Measurements from ENCODE around the gene KCNH1. TPM values are rescaled to one million over a fixed set of nuclear protein-coding genes. Genes with fewer than 3 reads are reported as not detected.

KCNH1 gene
- total and polyA plus RNA-seq, 2 experiments from 2014 or later, result 0.71 to 1.8 TPM

DNA sequence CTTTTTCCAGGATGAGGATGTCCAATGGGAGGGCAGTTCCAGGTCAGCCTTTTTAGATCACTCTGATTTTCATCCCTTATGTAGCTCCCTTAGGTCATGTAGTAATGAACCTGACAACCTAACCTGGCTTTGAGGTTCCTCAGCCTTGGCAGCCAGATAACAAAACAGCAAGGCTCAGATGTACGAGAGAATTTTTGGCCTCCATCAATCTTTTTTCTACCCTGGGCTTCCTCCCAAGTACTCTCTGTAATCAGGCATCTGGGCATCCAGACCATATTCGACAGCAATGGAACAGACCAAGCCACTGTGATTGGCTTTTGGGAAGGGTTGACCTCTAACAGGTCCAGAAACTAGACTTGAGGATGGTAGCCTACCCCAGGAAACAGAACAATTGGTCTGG is 38.6 kb downstream of the KCNH1 start:
- H3K4me2 ChIP-seq (ENCODE audit: unreplicated experiment), result no peak overlapping the region
- no peak for DNase-seq
- no peaks in the 10 kb centered on the region for H3K79me2 ChIP-seq (ENCODE audit: insufficient read depth)
- no peaks in the 10 kb centered on the region for H3K36me3 ChIP-seq (ENCODE audit: low read depth)
- H3K9me2 ChIP-seq (ENCODE audit: insufficient read depth), result no peaks in the 10 kb centered on the region
- WGBS, 2 experiments (ENCODE audit: low coverage in 1 of 2, low lambda C conversion rate in 2 of 2, missing lambda C conversion rate in 2 of 2), result 27 to 39% methylated on average over 2 of the region's 2 CpGs
- H3K9ac ChIP-seq, result no peak overlapping the region
- H3F3A ChIP-seq (ENCODE audit: insufficient read depth), result no peaks in the 10 kb centered on the region
- in situ Hi-C loops (cut with MboI), result no loop called here
- H3K27me3 ChIP-seq (replicated peaks; ENCODE audit: insufficient read depth), result no peaks in the 10 kb centered on the region
- TF ChIP-seq EZH2 (IDR thresholded peaks at IDR 0.05; ENCODE audit: insufficient read depth, poor library complexity, severe bottlenecking) (no peak), EZH2phosphoT487 (IDR thresholded peaks at IDR 0.05; ENCODE audit: insufficient read depth, low read depth) (no peak)
- H2AFZ ChIP-seq, result no peak overlapping the region
- H3K4me1 ChIP-seq (ENCODE audit: insufficient read depth), result no peaks in the 10 kb centered on the region
- H3K27ac ChIP-seq, result no peak overlapping the region
- no peaks in the 10 kb centered on the region for H4K20me1 ChIP-seq (ENCODE audit: insufficient read depth)
- no peak overlapping the region for H3K4me3 ChIP-seq
- H3K9me3 ChIP-seq (ENCODE audit: low read depth), result no peaks in the 10 kb centered on the region

DNA sequence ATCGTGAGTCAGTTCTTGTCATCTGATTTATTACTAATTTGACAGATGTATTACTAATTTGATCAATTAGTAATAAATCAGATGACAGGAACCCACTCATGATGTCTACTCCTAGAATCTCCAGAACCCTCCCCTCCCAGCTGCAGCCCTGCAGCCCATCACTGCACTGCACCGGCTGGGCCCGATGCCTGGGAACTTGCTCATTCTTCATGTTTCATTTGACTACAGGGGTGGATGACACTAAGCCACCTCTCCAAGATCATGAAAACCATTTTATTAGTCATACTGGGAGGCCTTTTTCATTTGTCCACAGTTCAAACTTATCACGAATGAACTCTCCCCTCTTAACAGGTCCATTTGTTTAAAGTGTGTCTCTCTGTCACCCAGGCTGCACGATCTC is 41.0 kb downstream of the KCNH1 start:
- 45 to 50% methylated on average over 5 of the region's 5 CpGs for WGBS, 2 experiments (ENCODE audit: low coverage in 1 of 2, low lambda C conversion rate in 2 of 2, missing lambda C conversion rate in 2 of 2)
- no peak overlapping the region for H3K4me2 ChIP-seq (ENCODE audit: unreplicated experiment)
- no peak overlapping the region for H3K27ac ChIP-seq
- no peaks in the 10 kb centered on the region; the same call in 1 of the 2 replicates for H3K27me3 ChIP-seq (replicated peaks; ENCODE audit: insufficient read depth)
- no peaks in the 10 kb centered on the region for H3K36me3 ChIP-seq (ENCODE audit: low read depth)
- no peak for DNase-seq
- in situ Hi-C loops (cut with MboI), result no loop called here
- TF ChIP-seq EZH2phosphoT487 (IDR thresholded peaks at IDR 0.05; ENCODE audit: insufficient read depth, low read depth), result no peak
- no peak for TF ChIP-seq EZH2 (IDR thresholded peaks at IDR 0.05; ENCODE audit: insufficient read depth, poor library complexity, severe bottlenecking)
- no peaks in the 10 kb centered on the region for H3K9me3 ChIP-seq (ENCODE audit: low read depth)
- no peak overlapping the region for H3K4me3 ChIP-seq
- H3K9ac ChIP-seq, result no peak overlapping the region
- no peaks in the 10 kb centered on the region for H3F3A ChIP-seq (ENCODE audit: insufficient read depth)
- no peaks in the 10 kb centered on the region for H3K4me1 ChIP-seq (ENCODE audit: insufficient read depth)
- H2AFZ ChIP-seq, result no peak overlapping the region
- H3K9me2 ChIP-seq (ENCODE audit: insufficient read depth), result no peaks in the 10 kb centered on the region
- H3K79me2 ChIP-seq (ENCODE audit: insufficient read depth), result no peaks in the 10 kb centered on the region
- H4K20me1 ChIP-seq (ENCODE audit: insufficient read depth), result no peaks in the 10 kb centered on the region

DNA sequence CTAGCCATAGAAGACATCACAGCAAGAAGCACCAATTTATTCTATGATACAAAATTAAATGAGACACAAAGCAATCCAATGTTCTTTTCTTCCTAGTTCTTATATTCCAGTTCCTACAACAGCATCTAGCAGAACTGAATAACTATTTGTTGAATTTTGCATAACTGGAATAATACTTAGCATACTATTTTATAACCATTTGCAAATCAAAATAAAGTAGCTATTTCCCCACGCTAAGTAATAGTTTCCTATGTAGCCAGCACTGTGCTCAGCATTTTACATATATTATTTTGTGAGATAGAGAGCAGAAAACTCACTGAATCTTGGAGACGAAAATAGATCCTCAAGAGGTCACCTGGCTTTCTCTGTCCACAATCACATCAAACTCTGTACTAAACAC is 42.1 kb downstream of the KCNH1 start:
- TF ChIP-seq EZH2 (IDR thresholded peaks at IDR 0.05; ENCODE audit: insufficient read depth, poor library complexity, severe bottlenecking) (no peak), EZH2phosphoT487 (IDR thresholded peaks at IDR 0.05; ENCODE audit: insufficient read depth, low read depth) (no peak)
- no peaks in the 10 kb centered on the region for H4K20me1 ChIP-seq (ENCODE audit: insufficient read depth)
- no peak for DNase-seq
- in situ Hi-C loops (cut with MboI), result no loop called here
- H3K27me3 ChIP-seq (replicated peaks; ENCODE audit: insufficient read depth), result no peaks in the 10 kb centered on the region; the same call in 1 of the 2 replicates
- 8 to 10% methylated on average over 2 of the region's 2 CpGs for WGBS, 2 experiments (ENCODE audit: low coverage in 1 of 2, low lambda C conversion rate in 2 of 2, missing lambda C conversion rate in 2 of 2)
- H2AFZ ChIP-seq, result no peak overlapping the region
- H3F3A ChIP-seq (ENCODE audit: insufficient read depth), result no peaks in the 10 kb centered on the region
- no peak overlapping the region for H3K27ac ChIP-seq
- H3K9me2 ChIP-seq (ENCODE audit: insufficient read depth), result no peaks in the 10 kb centered on the region
- no peaks in the 10 kb centered on the region for H3K4me1 ChIP-seq (ENCODE audit: insufficient read depth)
- no peaks in the 10 kb centered on the region for H3K79me2 ChIP-seq (ENCODE audit: insufficient read depth)
- H3K4me2 ChIP-seq (ENCODE audit: unreplicated experiment), result no peak overlapping the region
- no peaks in the 10 kb centered on the region for H3K36me3 ChIP-seq (ENCODE audit: low read depth)
- H3K9ac ChIP-seq, result no peak overlapping the region
- H3K9me3 ChIP-seq (ENCODE audit: low read depth), result no peaks in the 10 kb centered on the region
- H3K4me3 ChIP-seq, result no peak overlapping the region

DNA sequence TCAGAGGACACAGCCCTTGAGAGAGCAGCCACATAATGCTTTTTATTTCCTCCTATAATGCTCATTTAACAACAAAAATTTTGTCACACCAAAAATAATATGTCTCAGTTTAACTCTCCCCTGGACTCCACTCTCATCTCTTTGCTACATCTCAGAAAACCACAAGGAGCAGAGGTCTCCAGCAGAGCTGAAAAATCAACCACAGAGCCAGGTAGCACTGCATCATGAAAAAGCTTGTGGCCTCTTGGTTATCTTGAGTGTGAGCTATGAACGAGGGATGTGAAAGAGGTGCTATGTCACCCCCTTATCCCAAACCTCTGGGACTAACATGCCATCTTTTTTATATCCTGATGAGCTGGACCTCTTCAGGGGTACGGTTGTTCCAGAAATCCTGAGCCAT is 44.4 kb downstream of the KCNH1 start:
- no peak overlapping the region for H2AFZ ChIP-seq
- no peaks in the 10 kb centered on the region for H4K20me1 ChIP-seq (ENCODE audit: insufficient read depth)
- no peaks in the 10 kb centered on the region for H3K9me3 ChIP-seq (ENCODE audit: low read depth)
- H3K4me3 ChIP-seq, result no peak overlapping the region
- no peak overlapping the region for H3K4me2 ChIP-seq (ENCODE audit: unreplicated experiment)
- no peaks in the 10 kb centered on the region for H3K9me2 ChIP-seq (ENCODE audit: insufficient read depth)
- no peaks in the 10 kb centered on the region for H3K4me1 ChIP-seq (ENCODE audit: insufficient read depth)
- 7 to 15% methylated on average over 2 of the region's 2 CpGs for WGBS, 2 experiments (ENCODE audit: low coverage in 1 of 2, low lambda C conversion rate in 2 of 2, missing lambda C conversion rate in 2 of 2)
- no peaks in the 10 kb centered on the region for H3K79me2 ChIP-seq (ENCODE audit: insufficient read depth)
- no peak for TF ChIP-seq EZH2 (IDR thresholded peaks at IDR 0.05; ENCODE audit: insufficient read depth, poor library complexity, severe bottlenecking)
- TF ChIP-seq EZH2phosphoT487 (IDR thresholded peaks at IDR 0.05; ENCODE audit: insufficient read depth, low read depth), result no peak
- H3F3A ChIP-seq (ENCODE audit: insufficient read depth), result no peaks in the 10 kb centered on the region
- no peaks in the 10 kb centered on the region; the same call in 1 of the 2 replicates for H3K27me3 ChIP-seq (replicated peaks; ENCODE audit: insufficient read depth)
- H3K27ac ChIP-seq, result no peak overlapping the region
- no peak for DNase-seq
- no peaks in the 10 kb centered on the region for H3K36me3 ChIP-seq (ENCODE audit: low read depth)
- no peak overlapping the region for H3K9ac ChIP-seq
- in situ Hi-C loops (cut with MboI), result no loop called here

DNA sequence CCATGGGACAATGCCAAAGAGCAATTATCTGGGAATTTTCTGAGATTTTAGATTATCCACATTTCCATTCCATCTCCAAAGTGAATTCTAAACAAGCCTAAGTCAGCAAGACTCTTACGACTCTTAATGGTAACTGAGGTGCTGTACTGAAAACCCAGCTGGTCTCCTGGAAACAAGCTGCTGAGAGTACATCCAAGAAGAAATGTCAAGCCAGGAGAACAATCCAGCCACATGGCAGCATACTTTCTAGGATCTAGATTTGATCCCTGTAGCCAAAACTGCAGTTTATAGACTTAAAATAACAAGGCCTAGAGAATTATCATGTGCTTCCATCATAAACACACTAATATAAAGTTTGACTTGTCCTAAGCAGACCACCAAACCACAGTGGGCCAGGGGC is 45.8 kb downstream of the KCNH1 start:
- H4K20me1 ChIP-seq (ENCODE audit: insufficient read depth), result no peaks in the 10 kb centered on the region
- no peaks in the 10 kb centered on the region for H3K4me1 ChIP-seq (ENCODE audit: insufficient read depth)
- no peak overlapping the region for H2AFZ ChIP-seq
- TF ChIP-seq EZH2phosphoT487 (IDR thresholded peaks at IDR 0.05; ENCODE audit: insufficient read depth, low read depth), result no peak
- no peak for TF ChIP-seq EZH2 (IDR thresholded peaks at IDR 0.05; ENCODE audit: insufficient read depth, poor library complexity, severe bottlenecking)
- no peaks in the 10 kb centered on the region for H3K79me2 ChIP-seq (ENCODE audit: insufficient read depth)
- H3K4me3 ChIP-seq, result no peak overlapping the region
- in situ Hi-C loops (cut with MboI), result no loop called here
- H3K4me2 ChIP-seq (ENCODE audit: unreplicated experiment), result no peak overlapping the region
- no peaks in the 10 kb centered on the region for H3K36me3 ChIP-seq (ENCODE audit: low read depth)
- H3K9me3 ChIP-seq (ENCODE audit: low read depth), result no peaks in the 10 kb centered on the region
- 0 to 7% methylated on average over 1 of the region's 1 CpG for WGBS, 2 experiments (ENCODE audit: low coverage in 1 of 2, low lambda C conversion rate in 2 of 2, missing lambda C conversion rate in 2 of 2)
- no peak for DNase-seq
- no peaks in the 10 kb centered on the region for H3F3A ChIP-seq (ENCODE audit: insufficient read depth)
- no peaks in the 10 kb centered on the region; the same call in 1 of the 2 replicates for H3K27me3 ChIP-seq (replicated peaks; ENCODE audit: insufficient read depth)
- H3K27ac ChIP-seq, result no peak overlapping the region
- no peaks in the 10 kb centered on the region for H3K9me2 ChIP-seq (ENCODE audit: insufficient read depth)
- no peak overlapping the region for H3K9ac ChIP-seq

Data from GM23248 (cell line).